Brain microvascular endothelial cell (primary cell): ENCODE data around the gene NDUFS8.
A peak's percentile ranks its signal among the peaks of the same experiment; 100 is the strongest.

Experiments used
- DNase-seq: peaks from one replicate; pipeline ENCODE4 v3.0.0-alpha.2; 2020
- H3K27ac ChIP-seq: fragments of 250-450 bp; sonication (Bioruptor Pico); 2 replicates; pipeline ENCODE4 v1.5.1; 2020; ENCODE audit warnings: mild to moderate bottlenecking, moderate library complexity
- H3K27me3 ChIP-seq: fragments of 250-450 bp; sonication (Bioruptor Pico); replicated peaks from 2 replicates; pipeline ENCODE4 v1.5.1; 2020; ENCODE audit warnings: mild to moderate bottlenecking
- H3K36me3 ChIP-seq: fragments of 250-450 bp; sonication (Bioruptor Pico); replicated peaks from 2 replicates; pipeline ENCODE4 v1.5.1; 2020; ENCODE audit warnings: mild to moderate bottlenecking
- H3K4me3 ChIP-seq: 2 replicates; pipeline ENCODE4 v1.5.1; 2011; ENCODE audit warnings: low read depth, mild to moderate bottlenecking, control low read depth, low read length, moderate library complexity
- in situ Hi-C: cut with HindIII; loops from 2 replicates; pipeline ENCODE4 v1.10.0; 2017; ENCODE audit warnings: low sequenced_read_pairs, low pct_ligation_motif_present
- TF ChIP-seq, protein P1 (sequence below): IDR thresholded peaks from 2 replicates; pipeline ENCODE4 v1.5.1; 2011; ENCODE audit warnings: low read depth, mild to moderate bottlenecking, moderate library complexity, low read length, control low read depth, inconsistent platforms; ENCODE audit errors: missing control alignments

NDUFS8 gene

DNA sequence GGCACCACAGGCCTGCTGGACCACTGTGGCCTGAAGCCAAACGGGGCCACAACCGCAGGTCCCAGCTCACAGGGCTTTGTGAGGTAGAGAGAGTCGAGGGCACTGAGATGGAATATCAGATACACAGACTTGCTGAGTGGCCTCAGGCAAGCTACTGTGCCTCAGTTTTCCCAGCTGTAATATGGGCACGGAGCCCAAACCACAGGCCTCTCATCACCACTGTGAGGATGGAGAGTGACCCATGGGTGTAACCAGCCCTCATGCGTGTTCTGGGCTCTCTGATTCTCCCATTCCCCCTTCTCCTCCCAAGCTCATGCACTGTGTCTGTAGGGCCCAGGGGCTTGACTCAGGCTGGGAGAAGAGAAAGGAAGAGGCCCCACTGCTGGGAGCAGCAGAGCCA lies 30.8 kb upstream of the NDUFS8 start:
- Histone ChIP-seq H3K36me3 (peaks cover 2% of the 10 kb centered on the region), H3K4me3 (no peak overlapping the region), H3K27me3 (no peaks in the 10 kb centered on the region), H3K27ac (no peak overlapping the region)
- TF ChIP-seq, protein P1, sequence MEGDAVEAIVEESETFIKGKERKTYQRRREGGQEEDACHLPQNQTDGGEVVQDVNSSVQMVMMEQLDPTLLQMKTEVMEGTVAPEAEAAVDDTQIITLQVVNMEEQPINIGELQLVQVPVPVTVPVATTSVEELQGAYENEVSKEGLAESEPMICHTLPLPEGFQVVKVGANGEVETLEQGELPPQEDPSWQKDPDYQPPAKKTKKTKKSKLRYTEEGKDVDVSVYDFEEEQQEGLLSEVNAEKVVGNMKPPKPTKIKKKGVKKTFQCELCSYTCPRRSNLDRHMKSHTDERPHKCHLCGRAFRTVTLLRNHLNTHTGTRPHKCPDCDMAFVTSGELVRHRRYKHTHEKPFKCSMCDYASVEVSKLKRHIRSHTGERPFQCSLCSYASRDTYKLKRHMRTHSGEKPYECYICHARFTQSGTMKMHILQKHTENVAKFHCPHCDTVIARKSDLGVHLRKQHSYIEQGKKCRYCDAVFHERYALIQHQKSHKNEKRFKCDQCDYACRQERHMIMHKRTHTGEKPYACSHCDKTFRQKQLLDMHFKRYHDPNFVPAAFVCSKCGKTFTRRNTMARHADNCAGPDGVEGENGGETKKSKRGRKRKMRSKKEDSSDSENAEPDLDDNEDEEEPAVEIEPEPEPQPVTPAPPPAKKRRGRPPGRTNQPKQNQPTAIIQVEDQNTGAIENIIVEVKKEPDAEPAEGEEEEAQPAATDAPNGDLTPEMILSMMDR, result no peak
- in situ Hi-C loops, result no loop called here
- DNase-seq, result no peak

DNA sequence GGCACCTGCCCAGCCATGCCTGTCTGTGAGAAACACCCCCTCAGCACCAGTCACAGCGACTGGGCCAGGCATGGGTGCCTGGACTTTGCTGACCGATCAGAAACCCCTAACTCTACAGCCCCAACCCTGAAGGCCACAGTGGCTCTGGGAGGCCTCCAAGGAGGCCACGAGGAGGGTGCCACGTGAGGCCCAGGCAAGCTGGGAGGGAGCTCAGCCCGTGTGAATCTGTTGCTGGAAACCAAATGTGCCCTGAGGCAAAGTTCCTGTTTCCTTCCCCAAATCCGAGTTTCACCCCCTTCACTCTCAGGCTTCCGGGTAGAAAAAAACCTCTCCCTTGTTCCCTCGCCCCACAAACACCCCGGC lies 27.9 kb upstream of the NDUFS8 start:
- TF ChIP-seq, protein P1, result no peak
- in situ Hi-C loops, result no loop called here
- Histone ChIP-seq H3K27me3 (no peaks in the 10 kb centered on the region), H3K27ac (no peak overlapping the region), H3K4me3 (no peak overlapping the region), H3K36me3 (no peaks in the 10 kb centered on the region)
- DNase-seq, result no peak

DNA sequence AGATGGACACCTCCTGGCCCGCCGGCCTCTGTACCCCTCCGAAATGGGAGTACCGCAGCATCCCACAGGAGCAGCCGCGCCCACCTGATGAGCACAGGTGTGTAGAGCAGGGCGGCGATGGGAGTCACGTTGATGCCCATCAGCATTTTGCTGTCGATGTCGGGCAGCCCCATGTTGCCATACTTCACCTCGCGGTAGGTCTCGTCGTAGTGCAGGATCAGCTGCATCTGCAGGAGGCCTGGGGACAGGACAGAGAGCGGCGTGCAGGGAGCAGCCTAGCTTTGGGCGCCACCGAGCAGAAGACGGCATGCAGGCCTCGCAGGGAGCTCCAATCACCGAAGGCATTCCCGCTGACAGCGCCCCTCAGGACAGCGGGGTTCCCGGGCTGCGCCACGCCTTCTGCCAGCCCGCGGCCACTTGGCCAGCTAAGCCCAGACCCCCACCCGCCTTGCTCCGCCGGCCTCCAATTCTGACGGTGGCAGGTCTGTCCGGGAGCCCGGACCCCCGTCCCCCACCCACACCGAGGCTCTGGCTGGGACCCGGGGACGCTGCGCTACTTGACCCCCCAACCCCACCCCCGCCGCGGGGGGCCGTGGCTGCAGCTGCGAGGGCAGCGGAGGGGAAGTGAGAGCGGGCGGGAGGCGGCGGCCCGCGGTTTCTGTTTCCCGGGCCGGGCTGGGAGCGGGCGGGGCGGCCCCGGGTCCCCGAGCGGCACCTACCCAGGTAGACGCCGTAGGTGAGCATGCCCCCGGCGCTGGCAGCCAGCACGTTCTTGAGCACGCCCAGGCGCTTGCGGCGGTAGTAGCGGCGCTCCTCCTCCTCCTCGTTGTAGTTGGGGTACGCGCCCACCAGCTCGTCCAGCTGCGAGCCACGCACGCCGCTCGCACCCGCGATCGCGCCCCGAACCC lies 27.3 kb upstream of the NDUFS8 start:
- TF ChIP-seq, protein P1, result no peak
- H3K36me3 ChIP-seq, result no peaks in the 10 kb centered on the region
- H3K4me3 ChIP-seq, result peak overlapping the region; percentile 60
- H3K27ac ChIP-seq, result no peak overlapping the region
- in situ Hi-C loops, result no loop called here
- H3K27me3 ChIP-seq, result no peaks in the 10 kb centered on the region
- no peak for DNase-seq

DNA sequence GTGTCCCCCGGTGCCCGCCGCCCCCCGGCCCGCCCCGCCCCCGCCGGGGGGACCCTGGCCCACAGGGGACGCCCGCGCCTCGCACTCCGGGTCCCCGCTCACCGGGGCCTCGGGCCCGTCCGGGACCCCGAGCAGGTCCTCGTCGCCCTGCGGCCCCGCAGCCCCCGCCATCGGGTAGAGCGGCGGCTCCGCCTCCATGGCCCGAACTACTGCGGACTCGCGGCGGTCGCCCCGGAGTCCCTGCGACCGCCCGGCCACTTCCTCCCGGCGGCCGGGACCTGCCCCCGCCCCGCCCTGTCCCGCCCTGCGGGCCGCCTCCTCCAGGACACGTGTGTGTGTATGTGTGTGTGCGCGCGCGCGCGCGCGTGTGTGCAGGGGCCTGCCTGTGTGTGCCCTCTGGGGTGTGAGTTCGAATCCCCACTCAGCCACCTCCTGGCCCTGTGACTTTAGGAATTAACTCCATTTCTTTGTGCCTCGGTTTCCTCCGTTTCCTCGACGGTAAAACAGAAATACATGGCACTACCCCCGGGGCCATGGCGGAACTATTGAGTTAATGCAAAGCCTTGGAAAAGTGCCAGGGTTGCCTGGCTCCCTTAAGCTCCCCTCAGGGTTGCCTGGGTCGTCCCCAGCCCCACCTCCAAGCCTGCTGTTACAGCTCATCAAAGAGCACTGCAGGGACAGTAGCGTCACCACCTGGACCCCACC lies 26.5 kb upstream of the NDUFS8 start, which contains the start of gene UNC93B1:
Gene UNC93B1 (minus strand): TSS at position 252 of the 705 bp plus-strand sequence. CDS start 54 bp downstream, at position 198.
- no peak within 1 kb of the TSS for H3K27ac ChIP-seq

DNA sequence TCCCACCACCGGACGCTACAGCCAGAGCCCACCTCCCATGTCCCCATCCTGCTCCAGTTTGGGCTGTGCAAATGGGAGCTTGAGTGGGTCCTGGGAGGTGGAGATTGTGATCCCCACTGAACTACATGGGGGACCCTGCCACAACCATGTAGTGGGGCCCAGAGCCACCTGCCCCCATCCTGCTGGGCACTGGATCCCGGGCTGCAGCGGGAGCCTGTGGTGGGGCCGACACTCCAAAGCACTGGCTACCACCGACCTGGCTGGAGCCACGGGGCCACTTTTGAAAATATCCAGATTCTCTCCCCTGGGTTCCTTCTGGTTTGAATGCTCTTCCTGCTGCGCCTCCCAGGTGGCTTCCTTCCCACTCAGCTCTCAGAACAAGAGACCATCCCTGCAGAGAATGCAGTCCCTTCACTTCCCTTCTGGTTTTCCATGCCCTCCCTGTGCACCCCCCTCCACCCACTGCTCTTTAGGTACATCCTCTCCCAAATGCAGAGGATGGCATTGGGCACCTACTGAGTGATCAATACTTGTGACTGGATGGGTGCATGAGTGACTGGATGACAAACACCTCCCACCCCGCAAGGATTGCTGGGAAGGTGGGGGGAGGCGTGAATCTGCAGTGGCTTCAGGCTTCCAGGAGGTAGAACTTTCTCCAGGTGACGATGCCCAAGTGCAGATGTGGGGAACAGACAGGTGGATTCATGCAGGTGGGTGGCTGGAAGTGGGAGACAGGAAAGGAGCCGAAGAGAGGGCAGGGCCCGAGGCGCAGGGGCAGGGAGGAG lies 25.7 kb upstream of the NDUFS8 start:
- no peak overlapping the region for H3K4me3 ChIP-seq
- H3K27ac ChIP-seq, result no peak overlapping the region
- no peaks in the 10 kb centered on the region for H3K36me3 ChIP-seq
- H3K27me3 ChIP-seq, result no peaks in the 10 kb centered on the region
- TF ChIP-seq, protein P1, result no peak
- no peak for DNase-seq
- in situ Hi-C loops, result no loop called here

More for the DNA sequence above, 26.5 kb upstream of the NDUFS8 start, which contains the start of gene UNC93B1:
- in situ Hi-C loops, result no loop called here
- TF ChIP-seq, protein P1, result no peak
- peak; percentile 59 for DNase-seq
- H3K4me3 ChIP-seq, result peak within 1 kb of the TSS; percentile 60
- no peaks in the 10 kb centered on the region for H3K27me3 ChIP-seq
- H3K36me3 ChIP-seq, result no peaks in the 10 kb centered on the region
